Measurements from ENCODE around the gene TEX22. TPM values are rescaled to one million over a fixed set of nuclear protein-coding genes. Genes with fewer than 3 reads are reported as not detected.

TEX22 gene
- total RNA-seq, 4 donors from 2014 or later = 1.1 to 3.8 TPM; not detected in 2

DNA sequence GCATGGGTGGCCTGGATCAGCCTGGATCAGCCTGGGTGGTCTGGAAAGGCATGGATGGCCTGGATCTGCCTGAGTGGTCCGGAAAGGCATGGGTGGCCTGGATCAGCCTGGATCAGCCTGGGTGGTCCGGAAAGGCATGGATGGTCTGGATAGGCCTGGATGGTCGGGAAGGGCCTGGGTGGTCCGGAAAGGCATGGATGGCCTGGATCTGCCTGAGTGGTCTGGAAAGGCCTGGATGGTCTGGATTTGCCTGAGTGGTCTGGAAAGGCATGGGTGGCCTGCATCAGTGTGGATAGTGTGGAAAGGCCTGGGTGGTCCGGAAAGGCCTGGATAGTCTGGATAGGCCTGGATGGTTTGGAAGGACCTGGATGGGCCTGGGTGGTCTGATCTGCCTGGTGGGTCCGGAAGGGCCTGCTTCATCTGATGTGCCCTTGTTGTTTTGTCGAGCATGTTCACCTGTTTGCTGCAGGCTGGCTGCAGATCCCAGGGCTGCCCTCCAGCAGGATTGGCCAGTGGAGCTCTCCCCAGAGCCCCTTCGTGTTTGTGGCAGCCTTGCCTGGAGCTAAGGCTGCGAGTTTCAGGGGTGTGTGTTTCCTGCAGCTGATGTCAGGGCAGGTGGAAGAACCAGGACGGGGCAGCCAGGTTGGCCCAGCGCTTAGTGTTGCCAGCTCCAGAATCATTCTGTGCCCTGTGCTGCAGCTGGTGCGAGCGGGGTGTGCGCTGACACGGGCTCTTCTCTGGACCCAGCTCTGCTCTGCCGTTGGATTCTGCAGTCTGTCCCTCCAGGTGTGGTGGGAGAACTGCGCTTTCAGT, 19.3 kb upstream of the TEX22 start:
- H3K27ac ChIP-seq = no peak overlapping the region
- H3K4me3 ChIP-seq = no peak overlapping the region
- intact Hi-C loops (cut with DNase I; ENCODE audit: low total_unique reads) = no loop called here
- no peaks in the 10 kb centered on the region for H3K27me3 ChIP-seq
- no peaks in the 10 kb centered on the region for H3K36me3 ChIP-seq
- TF ChIP-seq POLR2A (IDR thresholded peaks at IDR 0.05) = no peak
- TF ChIP-seq, protein P1, sequence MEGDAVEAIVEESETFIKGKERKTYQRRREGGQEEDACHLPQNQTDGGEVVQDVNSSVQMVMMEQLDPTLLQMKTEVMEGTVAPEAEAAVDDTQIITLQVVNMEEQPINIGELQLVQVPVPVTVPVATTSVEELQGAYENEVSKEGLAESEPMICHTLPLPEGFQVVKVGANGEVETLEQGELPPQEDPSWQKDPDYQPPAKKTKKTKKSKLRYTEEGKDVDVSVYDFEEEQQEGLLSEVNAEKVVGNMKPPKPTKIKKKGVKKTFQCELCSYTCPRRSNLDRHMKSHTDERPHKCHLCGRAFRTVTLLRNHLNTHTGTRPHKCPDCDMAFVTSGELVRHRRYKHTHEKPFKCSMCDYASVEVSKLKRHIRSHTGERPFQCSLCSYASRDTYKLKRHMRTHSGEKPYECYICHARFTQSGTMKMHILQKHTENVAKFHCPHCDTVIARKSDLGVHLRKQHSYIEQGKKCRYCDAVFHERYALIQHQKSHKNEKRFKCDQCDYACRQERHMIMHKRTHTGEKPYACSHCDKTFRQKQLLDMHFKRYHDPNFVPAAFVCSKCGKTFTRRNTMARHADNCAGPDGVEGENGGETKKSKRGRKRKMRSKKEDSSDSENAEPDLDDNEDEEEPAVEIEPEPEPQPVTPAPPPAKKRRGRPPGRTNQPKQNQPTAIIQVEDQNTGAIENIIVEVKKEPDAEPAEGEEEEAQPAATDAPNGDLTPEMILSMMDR (IDR thresholded peaks at IDR 0.05) = no peak
- H3K9me3 ChIP-seq = no peaks in the 10 kb centered on the region
- no peak for DNase-seq
- no peaks in the 10 kb centered on the region for H3K4me1 ChIP-seq

DNA sequence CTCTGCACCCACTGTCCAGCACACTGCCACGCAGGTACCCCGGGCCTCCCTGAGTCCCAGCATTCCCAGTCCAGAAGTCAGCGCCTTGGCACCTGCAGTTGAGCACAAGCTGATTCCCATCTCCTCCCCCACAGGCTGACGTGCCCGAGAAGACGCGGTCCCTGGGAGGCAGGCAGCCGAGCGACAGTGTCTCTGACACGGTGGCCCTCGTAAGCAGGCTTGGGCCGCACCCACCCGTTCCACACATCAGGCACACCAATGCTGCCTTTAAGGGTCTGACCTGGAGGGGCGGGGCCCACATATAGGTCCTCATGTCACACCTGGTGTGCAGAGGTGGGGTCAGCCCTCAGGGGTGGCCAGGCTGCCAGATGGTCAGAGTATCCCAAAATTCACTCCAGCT, 18.4 kb upstream of the TEX22 start:
- no peak overlapping the region for H3K4me3 ChIP-seq
- TF ChIP-seq POLR2A (IDR thresholded peaks at IDR 0.05) = no peak
- TF ChIP-seq, protein P1 (IDR thresholded peaks at IDR 0.05) = no peak
- intact Hi-C loops (cut with DNase I; ENCODE audit: low total_unique reads) = no loop called here
- no peaks in the 10 kb centered on the region for H3K4me1 ChIP-seq
- no peaks in the 10 kb centered on the region for H3K27me3 ChIP-seq
- H3K27ac ChIP-seq = no peak overlapping the region
- no peaks in the 10 kb centered on the region for H3K36me3 ChIP-seq
- no peak for DNase-seq
- no peaks in the 10 kb centered on the region for H3K9me3 ChIP-seq

DNA sequence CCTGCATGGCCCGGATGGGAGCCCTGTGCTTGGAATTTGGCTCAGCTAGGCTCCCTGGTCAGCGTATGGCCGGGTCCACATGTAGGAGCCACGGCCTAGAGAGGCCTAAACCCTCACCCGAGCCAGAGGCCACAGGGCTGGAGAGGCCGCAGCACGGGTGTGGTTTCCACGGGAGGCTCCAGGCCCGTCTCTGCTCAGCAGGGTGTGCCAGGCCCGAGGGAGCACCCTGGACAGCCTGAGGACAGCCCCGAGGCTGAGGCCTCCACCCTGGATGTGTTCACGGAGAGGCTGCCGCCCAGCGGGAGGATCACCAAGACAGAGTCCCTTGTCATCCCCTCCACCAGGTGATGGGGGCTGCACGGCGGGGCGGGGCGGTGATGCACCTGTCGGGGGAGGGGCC, 17.6 kb upstream of the TEX22 start:
- H3K9me3 ChIP-seq = no peaks in the 10 kb centered on the region
- H3K27me3 ChIP-seq = no peaks in the 10 kb centered on the region
- no peak for TF ChIP-seq POLR2A (IDR thresholded peaks at IDR 0.05)
- TF ChIP-seq, protein P1 (IDR thresholded peaks at IDR 0.05) = no peak
- no peaks in the 10 kb centered on the region for H3K36me3 ChIP-seq
- intact Hi-C loops (cut with DNase I; ENCODE audit: low total_unique reads) = no loop called here
- no peaks in the 10 kb centered on the region for H3K4me1 ChIP-seq
- H3K27ac ChIP-seq = no peak overlapping the region
- H3K4me3 ChIP-seq = no peak overlapping the region
- DNase-seq = no peak

DNA sequence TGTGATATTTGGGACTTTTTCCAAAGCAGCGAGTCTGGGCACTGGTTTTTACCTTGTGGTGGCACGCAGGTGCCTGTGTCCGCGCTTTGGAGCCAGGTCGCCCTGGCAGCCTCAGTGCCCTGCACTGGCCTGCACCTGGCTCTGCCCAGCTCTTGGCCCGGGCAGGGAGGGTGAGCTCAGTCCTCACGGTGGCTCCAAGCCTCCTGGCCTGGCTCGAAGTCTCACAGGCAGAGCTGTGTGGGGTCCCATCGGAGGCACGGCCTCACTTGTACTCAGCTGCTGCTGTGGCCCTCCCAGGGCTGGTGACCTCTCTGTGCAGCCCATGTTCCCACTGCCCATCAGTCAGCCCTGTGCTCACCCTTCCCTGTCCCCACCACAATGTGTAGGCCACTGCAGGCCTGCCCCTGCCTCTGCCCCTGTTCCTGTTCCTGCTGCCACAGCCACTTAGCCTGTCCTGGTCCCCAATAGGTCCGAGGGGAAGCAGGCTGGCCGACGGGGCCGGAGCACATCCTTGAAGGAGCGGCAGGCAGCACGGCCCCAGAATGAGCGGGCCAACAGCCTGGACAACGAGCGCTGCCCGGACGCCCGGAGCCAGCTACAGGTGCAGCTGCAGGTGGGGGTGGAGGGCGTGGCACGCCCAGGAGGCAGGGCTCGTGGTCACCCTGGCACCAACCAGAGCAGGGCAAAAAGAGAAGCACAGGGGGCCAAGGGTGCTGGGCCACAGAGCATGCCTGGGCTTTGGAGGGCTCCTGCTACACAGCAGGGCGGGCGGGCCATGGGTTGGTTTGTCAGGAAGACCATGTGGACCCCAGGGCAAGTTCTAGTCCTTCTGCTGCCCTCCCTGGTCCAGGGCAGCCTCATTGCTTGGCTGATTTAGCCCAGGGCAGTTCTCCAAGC, 16.6 kb upstream of the TEX22 start:
- no peak for DNase-seq
- H3K36me3 ChIP-seq = no peaks in the 10 kb centered on the region
- H3K4me1 ChIP-seq = no peaks in the 10 kb centered on the region

DNA sequence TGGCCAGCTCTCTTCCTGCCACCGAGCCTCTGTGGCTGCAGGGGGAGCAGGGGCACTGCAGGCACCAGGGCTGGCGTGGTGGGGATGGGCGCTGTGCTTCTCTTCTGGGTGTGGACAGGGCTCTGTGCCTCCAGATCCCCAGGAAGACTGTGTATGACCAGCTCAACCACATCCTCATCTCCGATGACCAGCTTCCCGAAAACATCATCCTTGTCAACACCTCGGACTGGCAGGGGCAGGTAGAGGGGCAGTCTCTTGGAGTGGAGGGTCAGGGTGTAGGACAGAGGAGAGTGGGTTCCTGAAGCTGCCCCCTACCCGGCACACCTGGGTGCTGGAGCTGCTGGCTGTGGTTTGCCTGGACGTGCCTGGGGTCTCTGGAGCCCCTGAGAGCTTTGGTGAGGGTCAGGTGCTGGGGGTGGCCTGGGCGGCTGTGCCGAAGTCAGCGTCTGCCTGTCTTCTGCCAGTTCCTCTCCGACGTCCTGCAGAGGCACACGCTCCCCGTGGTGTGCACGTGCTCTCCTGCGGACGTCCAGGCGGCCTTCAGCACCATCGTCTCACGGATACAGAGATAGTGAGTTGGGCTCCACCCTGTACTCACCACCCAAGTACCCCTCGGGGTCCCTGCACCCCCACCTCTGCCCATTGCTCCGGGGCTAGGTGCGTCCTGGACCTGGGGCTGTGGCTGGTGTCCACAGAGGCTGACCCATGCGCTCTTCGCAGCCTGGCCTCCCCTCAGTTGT, 15.8 kb upstream of the TEX22 start:
- Histone ChIP-seq H3K27me3 (no peaks in the 10 kb centered on the region), H3K4me1 (no peaks in the 10 kb centered on the region), H3K27ac (no peak overlapping the region), H3K9me3 (no peaks in the 10 kb centered on the region), H3K36me3 (no peaks in the 10 kb centered on the region), H3K4me3 (no peak overlapping the region)
- intact Hi-C loops (cut with DNase I; ENCODE audit: low total_unique reads) = no loop called here
- TF ChIP-seq POLR2A (IDR thresholded peaks at IDR 0.05) = no peak
- TF ChIP-seq, protein P1 (IDR thresholded peaks at IDR 0.05) = no peak
- DNase-seq = no peak

More for the DNA sequence above, 16.6 kb upstream of the TEX22 start:
- H3K9me3 ChIP-seq = no peaks in the 10 kb centered on the region
- no peak overlapping the region for H3K4me3 ChIP-seq
- H3K27me3 ChIP-seq = no peaks in the 10 kb centered on the region
- intact Hi-C loops (cut with DNase I; ENCODE audit: low total_unique reads) = no loop called here
- no peak for TF ChIP-seq POLR2A (IDR thresholded peaks at IDR 0.05)
- H3K27ac ChIP-seq = no peak overlapping the region
